GM21423 (cell line): ENCODE data around the gene CHSY1.

Source experiments
- ATAC-seq: cut with Tn5 transposase; IDR thresholded peaks from one replicate; pipeline ENCODE4 v1.9.1; 2021; ENCODE audit warnings: mild to moderate bottlenecking, moderate library complexity; ENCODE audit not compliant: unreplicated experiment

CHSY1 gene

GRCh38 chr15:101213147-101213546 is 38.7 kb downstream of the CHSY1 start:
- no peak for ATAC-seq

GRCh38 chr15:101211897-101212296 is 40.0 kb downstream of the CHSY1 start:
- ATAC-seq, result no peak

GRCh38 chr15:101210466-101210865 is 41.4 kb downstream of the CHSY1 start:
- ATAC-seq, result no peak

- ATAC-seq, result no peak
Measured at GRCh38 chr15:101210058-101210457, 41.8 kb downstream of the CHSY1 start.

DNA sequence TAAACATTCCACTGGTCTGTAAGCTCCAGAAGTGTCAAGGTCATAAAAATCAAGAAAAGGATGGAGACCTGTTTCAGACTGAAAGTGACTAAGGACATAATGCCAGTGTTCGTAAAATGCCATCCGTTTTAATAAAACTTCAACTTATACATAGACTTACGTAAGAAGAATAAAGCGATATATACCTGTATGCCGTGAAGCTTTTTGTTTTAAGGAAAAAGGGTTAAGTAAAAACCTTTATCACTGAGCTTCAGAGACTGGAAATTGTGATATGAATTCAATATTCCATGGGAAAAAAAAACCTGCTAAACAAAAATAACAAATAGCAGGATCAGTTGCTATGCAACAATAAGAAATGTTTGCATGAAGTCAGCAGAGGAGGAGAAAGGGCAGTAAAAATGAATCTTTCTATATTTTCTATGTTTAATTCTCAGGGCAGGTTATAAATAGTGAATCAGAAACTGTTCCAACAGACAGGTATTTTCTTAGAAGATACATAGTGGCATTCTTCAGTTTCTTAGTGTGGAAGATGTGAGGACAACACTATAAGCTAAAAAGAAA is 42.5 kb downstream of the CHSY1 start:
- no peak for ATAC-seq

DNA sequence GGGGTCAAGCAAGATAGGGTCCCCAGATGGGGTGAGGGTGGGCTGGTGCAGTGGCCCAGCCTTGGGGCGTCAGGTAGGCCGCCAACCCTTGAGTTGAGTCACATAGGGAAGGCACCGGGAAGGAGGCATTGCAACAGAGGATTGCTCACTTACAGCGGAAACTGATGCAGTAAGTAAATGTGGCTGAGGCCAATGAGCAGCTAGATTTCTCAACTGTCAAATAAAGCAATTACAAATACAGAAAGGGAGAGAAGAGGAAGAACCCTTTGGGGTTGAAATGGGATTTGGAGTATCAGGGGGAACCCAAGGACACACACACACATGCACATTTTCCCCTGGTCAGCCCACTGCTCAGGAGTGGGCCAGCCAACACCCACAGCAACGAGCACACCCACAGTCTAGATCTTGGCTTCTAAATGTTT is 44.0 kb downstream of the CHSY1 start:
- ATAC-seq, result no peak

DNA sequence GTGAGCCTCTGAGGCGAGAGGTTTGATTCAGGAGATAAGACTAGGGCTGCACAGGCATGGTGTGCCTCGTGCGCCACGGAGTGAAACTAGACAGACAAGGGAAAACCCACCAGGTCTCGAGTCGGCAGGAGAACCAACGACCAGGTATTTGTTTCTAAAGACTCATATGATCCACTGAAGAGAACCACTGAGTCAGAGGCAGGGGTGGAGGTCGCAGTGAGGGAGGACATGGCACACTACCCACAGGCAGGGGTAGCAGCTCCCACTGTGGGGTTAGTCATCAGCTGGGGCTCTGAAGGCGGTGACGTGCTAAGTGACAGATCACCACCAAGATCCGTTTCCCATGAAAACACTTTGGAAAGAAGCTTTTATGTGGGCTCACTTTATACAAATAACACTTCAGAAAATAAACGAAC is 45.7 kb downstream of the CHSY1 start:
- ATAC-seq, result no peak

DNA sequence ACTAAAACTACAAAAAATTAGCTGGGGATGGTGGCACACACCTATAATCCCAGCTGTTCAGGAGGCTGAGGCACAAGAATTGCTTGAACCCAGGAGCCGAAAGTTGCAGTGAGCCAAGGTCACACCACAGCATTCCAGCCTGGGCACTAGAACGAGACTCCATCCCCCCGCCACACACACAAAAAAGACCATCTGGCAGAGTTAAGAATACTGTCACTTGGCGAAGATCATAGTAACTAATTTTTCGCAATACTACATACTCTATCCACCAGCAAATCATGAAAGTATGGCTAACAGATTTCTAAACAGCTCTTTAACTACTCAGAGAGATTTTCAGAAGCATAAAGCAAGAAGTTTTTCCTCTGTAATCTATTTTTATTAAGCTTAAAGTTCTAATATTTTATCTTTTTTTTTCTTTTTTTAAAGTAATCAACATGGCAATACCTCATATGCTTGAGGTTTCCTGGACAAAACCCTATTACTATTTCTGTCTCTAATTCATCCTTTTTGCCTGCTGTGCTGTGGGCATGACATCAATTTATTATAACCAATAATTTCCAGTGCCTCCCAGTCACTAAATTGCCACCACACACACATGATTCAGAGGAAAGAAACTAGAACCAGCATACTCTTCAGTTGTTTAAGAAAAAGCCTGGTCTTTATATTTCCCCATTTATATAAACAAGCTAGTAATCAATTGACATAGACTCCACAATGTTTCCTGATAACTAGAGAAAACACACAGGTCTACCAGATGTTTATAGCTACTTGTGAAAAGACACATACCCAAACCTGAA is 46.9 kb downstream of the CHSY1 start:
- no peak for ATAC-seq

- ATAC-seq, result no peak
Measured at GRCh38 chr15:101203607-101204189, 48.1 kb downstream of the CHSY1 start.

GRCh38 chr15:101203029-101203573 is 48.7 kb downstream of the CHSY1 start:
- no peak for ATAC-seq

- no peak for ATAC-seq
Measured at GRCh38 chr15:101201411-101202174, 50.3 kb downstream of the CHSY1 start.

GRCh38 chr15:101200181-101200580 is 51.7 kb downstream of the CHSY1 start:
- ATAC-seq, result no peak

GRCh38 chr15:101198800-101199199 is 53.0 kb downstream of the CHSY1 start:
- no peak for ATAC-seq

DNA sequence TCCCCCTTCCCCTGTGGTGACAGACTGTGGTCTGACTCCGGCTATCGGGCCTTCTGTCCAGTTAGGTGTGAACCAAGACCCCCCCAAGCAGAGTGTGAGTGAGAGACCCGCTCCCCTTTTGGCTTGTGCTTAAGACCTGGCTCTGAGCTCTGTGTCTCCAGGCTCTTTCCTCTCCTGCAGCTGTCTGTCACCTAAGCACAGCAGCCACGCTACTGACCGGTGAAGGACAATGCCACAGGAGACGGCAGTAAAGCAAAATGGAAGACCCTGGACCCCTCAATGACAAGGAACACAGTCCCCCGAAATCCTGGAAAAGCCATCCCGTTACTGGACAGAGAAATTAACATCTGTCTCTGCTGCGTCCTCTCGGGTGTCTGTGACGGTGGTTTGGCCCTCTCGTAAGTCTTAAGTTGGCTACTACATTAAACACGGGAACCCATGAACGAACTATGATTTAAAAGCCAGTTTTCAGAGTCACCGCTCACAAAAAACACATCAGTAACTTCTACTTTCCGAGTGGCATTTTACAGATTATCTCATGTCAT is 53.7 kb downstream of the CHSY1 start:
- ATAC-seq, result no peak

- no peak for ATAC-seq
Measured at GRCh38 chr15:101194546-101195125, 57.2 kb downstream of the CHSY1 start.

- ATAC-seq, result no peak
Measured at GRCh38 chr15:101193806-101194545, 57.9 kb downstream of the CHSY1 start.

DNA sequence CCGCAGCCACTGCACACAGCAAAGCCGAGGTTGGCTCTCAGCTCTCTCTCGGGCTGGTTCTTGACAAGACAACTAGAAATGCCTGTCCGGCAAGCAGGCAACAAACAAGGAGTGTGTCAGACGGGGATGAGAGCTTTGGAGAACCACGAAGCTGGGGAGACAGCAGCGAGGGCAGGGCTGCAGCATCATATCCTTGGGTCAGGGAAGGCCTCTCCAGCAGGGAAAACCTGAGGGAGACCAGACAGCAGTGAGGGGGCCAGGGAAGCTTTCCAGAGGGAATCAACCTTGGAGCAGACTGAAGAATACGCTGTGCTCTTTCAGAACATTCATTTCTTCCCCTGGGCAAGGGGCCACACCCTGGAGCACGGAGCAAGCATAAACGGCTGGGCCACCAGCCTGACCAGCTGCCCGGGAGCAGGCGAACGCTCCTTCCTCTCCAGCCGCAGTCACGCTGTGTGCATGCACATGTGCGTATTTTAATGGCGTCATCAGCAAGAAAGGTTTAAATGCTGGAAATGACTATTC is 58.7 kb downstream of the CHSY1 start:
- no peak for ATAC-seq

GRCh38 chr15:101192081-101192480 is 59.8 kb downstream of the CHSY1 start:
- no peak for ATAC-seq

- no peak for ATAC-seq
Measured at GRCh38 chr15:101191242-101191641, 60.6 kb downstream of the CHSY1 start.
